Kidney epithelial cell (primary cell): ENCODE measurements around the gene BHLHE41. TPM values are rescaled to one million over a fixed set of nuclear protein-coding genes. Genes with fewer than 3 reads are reported as not detected.

Source experiments
- DNase-seq: peaks from one replicate; pipeline ENCODE4 v3.0.0-alpha.2; 2010; ENCODE audit warnings: low read depth
- H3K27me3 ChIP-seq: 2 replicates; pipeline ENCODE4 v1.6.0; 2011; ENCODE audit warnings: low read length; ENCODE audit not compliant: control insufficient read depth, insufficient read depth
- H3K36me3 ChIP-seq: 2 replicates; pipeline ENCODE4 v1.5.1; 2011; ENCODE audit warnings: low read length; ENCODE audit not compliant: control insufficient read depth, insufficient read depth
- H3K4me3 ChIP-seq: 2 replicates; pipeline ENCODE4 v1.5.1; 2011; ENCODE audit warnings: low read depth, mild to moderate bottlenecking, control low read depth, low read length
- CTCF ChIP-seq: IDR thresholded peaks from 2 replicates; pipeline ENCODE4 v1.5.1; 2011; ENCODE audit warnings: mild to moderate bottlenecking, moderate library complexity, low read length, control low read depth, inconsistent platforms; ENCODE audit not compliant: insufficient read depth, poor library complexity, severe bottlenecking
- total RNA-seq: library from RNA; depleted of rRNA; stranded (reverse); fragments of >200 nt; gene quantifications from 2 replicates; pipeline ENCODE4 v1.2.3, GENCODE V29; 2015

The BHLHE41 gene
- total RNA-seq, 1 donor from 2014 or later = 1.6 TPM

- no peaks in the 10 kb centered on the region for H3K27me3 ChIP-seq
- DNase-seq = peak; percentile 75
Observed at GRCh38 chr12:26125400-26126339, 833 bp upstream of the BHLHE41 start.

GRCh38 chr12:26123482-26123980 is 1.3 kb downstream of the BHLHE41 start:
- no peak for TF ChIP-seq CTCF
- DNase-seq = no peak
- peak overlapping the region; percentile 53 for H3K4me3 ChIP-seq
- no peaks in the 10 kb centered on the region for H3K36me3 ChIP-seq
- H3K27me3 ChIP-seq = no peaks in the 10 kb centered on the region

More at GRCh38 chr12:26125400-26126339, 833 bp upstream of the BHLHE41 start:
- TF ChIP-seq CTCF = no peak
- H3K4me3 ChIP-seq = peak overlapping the region; percentile 53
- no peaks in the 10 kb centered on the region for H3K36me3 ChIP-seq

GRCh38 chr12:26122681-26123481 is 2.0 kb downstream of the BHLHE41 start:
- Histone ChIP-seq H3K4me3 (peak overlapping the region; percentile 53), H3K27me3 (no peaks in the 10 kb centered on the region), H3K36me3 (no peaks in the 10 kb centered on the region)
- TF ChIP-seq CTCF = peak; percentile 51
- peak; percentile 25 for DNase-seq

GRCh38 chr12:26122061-26122680 is 2.7 kb downstream of the BHLHE41 start:
- TF ChIP-seq CTCF = no peak
- no peak for DNase-seq
- H3K27me3 ChIP-seq = no peaks in the 10 kb centered on the region
- peak overlapping the region; percentile 53 for H3K4me3 ChIP-seq
- no peaks in the 10 kb centered on the region for H3K36me3 ChIP-seq

- Histone ChIP-seq H3K27me3 (no peaks in the 10 kb centered on the region), H3K4me3 (peak overlapping the region; percentile 53), H3K36me3 (no peaks in the 10 kb centered on the region)
- no peak for DNase-seq
- TF ChIP-seq CTCF = no peak
Observed at GRCh38 chr12:26121323-26122060, 3.3 kb downstream of the BHLHE41 start.
